ENCODE data around the gene ABHD17A. TPM values are rescaled to one million over a fixed set of nuclear protein-coding genes. Genes with fewer than 3 reads are reported as not detected.

The ABHD17A gene
- polyA plus RNA-seq, 3 donors = 69.8 to 96.1 (median 79.0) TPM

GRCh38 chr19:1901940-1902404, 16.7 kb upstream of the ABHD17A start:
- H3K4me1 ChIP-seq (ENCODE audit: control insufficient read depth in 1 of 2, insufficient read depth in 2 of 2, low read length in 2 of 2) = peaks cover 65 to 79% of the 10 kb centered on the region in 2 donors
- H3K4me1 Mint-ChIP-seq = peaks cover 58% of the 10 kb centered on the region
- no peaks in the 10 kb centered on the region for H3K36me3 Mint-ChIP-seq

GRCh38 chr19:1896508-1896907, 11.2 kb upstream of the ABHD17A start:
- peak overlapping the region; percentile 81 to 99 (median 95) for H3K27ac Mint-ChIP-seq
- intact Hi-C loops (cut with micrococcal nuclease) = loop anchor here in 1 of 2 donors (5.0 to 10.0 kb wide), 2 partner anchors 34 to 148 kb away; partner anchors contain the start of gene KLF16
- no peaks in the 10 kb centered on the region for H3K9me3 ChIP-seq (replicated peaks in 1 of 2; ENCODE audit: control insufficient read depth in 1 of 2, insufficient read depth in 1 of 2, low read length in 2 of 2)
- no peaks in the 10 kb centered on the region for H3K36me3 ChIP-seq (replicated peaks in 1 of 2; ENCODE audit: control insufficient read depth in 1 of 2, insufficient read depth in 2 of 2, low read length in 2 of 2)
- no peak overlapping the region for H2AFZ ChIP-seq (ENCODE audit: insufficient read depth, low read depth, low read length, poor library complexity, severe bottlenecking)
- no peaks in the 10 kb centered on the region for H3K27me3 ChIP-seq (ENCODE audit: control insufficient read depth in 2 of 2, insufficient read depth in 2 of 2, low read length in 2 of 2)
- H3K79me2 ChIP-seq (ENCODE audit: insufficient read depth, low read length) = no peaks in the 10 kb centered on the region
- H3K4me1 Mint-ChIP-seq = peaks cover 47% of the 10 kb centered on the region
- H3K9me3 Mint-ChIP-seq = peaks cover 0 to 1% (median 0%) of the 10 kb centered on the region in 7 donors
- H3K4me3 ChIP-seq (replicated peaks in 1 of 3; ENCODE audit: low read depth in 2 of 3, low read length in 3 of 3) = peak overlapping the region in 1 of 3 experiments; percentile 57
- H3K27ac ChIP-seq (ENCODE audit: low read depth in 1 of 2, low read length in 2 of 2) = peak overlapping the region; percentile 79 to 85
- H4K20me1 ChIP-seq (ENCODE audit: insufficient read depth, low read length) = no peaks in the 10 kb centered on the region
- DNase-seq = no peak
- peaks cover 0 to 5% (median 0%) of the 10 kb centered on the region in 3 donors for H3K27me3 Mint-ChIP-seq (ENCODE audit: low read depth in 3 of 3)
- H3K9ac ChIP-seq (ENCODE audit: insufficient read depth, low read length, poor library complexity, severe bottlenecking) = no peak overlapping the region
- peaks cover 49 to 54% of the 10 kb centered on the region in 2 donors for H3K4me1 ChIP-seq (ENCODE audit: control insufficient read depth in 1 of 2, insufficient read depth in 2 of 2, low read length in 2 of 2)
- TF ChIP-seq CTCF (IDR thresholded peaks at IDR 0.05) = no peak
- no peaks in the 10 kb centered on the region for H3K36me3 Mint-ChIP-seq
- 54% methylated on average over 10 of the region's 13 CpGs for WGBS (ENCODE audit: insufficient coverage)
- no peak overlapping the region for H3K4me2 ChIP-seq (replicated peaks; ENCODE audit: extremely low read depth, low read length, poor library complexity, severe bottlenecking)
- peak overlapping the region in 1 of 2 donors; percentile 26 for H3K4me3 Mint-ChIP-seq

More at GRCh38 chr19:1901940-1902404, 16.7 kb upstream of the ABHD17A start:
- no peaks in the 10 kb centered on the region for H3K9me3 ChIP-seq (replicated peaks in 1 of 2; ENCODE audit: control insufficient read depth in 1 of 2, insufficient read depth in 1 of 2, low read length in 2 of 2)
- peaks cover 0 to 2% (median 0%) of the 10 kb centered on the region in 3 donors for H3K27me3 Mint-ChIP-seq (ENCODE audit: low read depth in 3 of 3)
- peaks cover 15% of the 10 kb centered on the region for H3K79me2 ChIP-seq (ENCODE audit: insufficient read depth, low read length)
- H3K9me3 Mint-ChIP-seq = no peaks in the 10 kb centered on the region
- no peak for TF ChIP-seq CTCF (IDR thresholded peaks at IDR 0.05)
- peak overlapping the region in 1 of 3 experiments; percentile 13 for H3K4me3 ChIP-seq (replicated peaks in 1 of 3; ENCODE audit: low read depth in 2 of 3, low read length in 3 of 3)
- H3K27ac ChIP-seq (ENCODE audit: low read depth in 1 of 2, low read length in 2 of 2) = peak overlapping the region; percentile 96 to 99
- H3K36me3 ChIP-seq (replicated peaks in 1 of 2; ENCODE audit: control insufficient read depth in 1 of 2, insufficient read depth in 2 of 2, low read length in 2 of 2) = no peaks in the 10 kb centered on the region
- H3K4me3 Mint-ChIP-seq = peak overlapping the region; percentile 48 to 63
- H3K9ac ChIP-seq (ENCODE audit: insufficient read depth, low read length, poor library complexity, severe bottlenecking) = peak overlapping the region; percentile 77
- no peak overlapping the region for H2AFZ ChIP-seq (ENCODE audit: insufficient read depth, low read depth, low read length, poor library complexity, severe bottlenecking)
- intact Hi-C loops (cut with micrococcal nuclease) = loop anchor here in 1 of 2 donors (5.0 kb wide), 1 partner anchor 190 kb away; no protein-coding TSS in a partner anchor
- H3K4me2 ChIP-seq (replicated peaks; ENCODE audit: extremely low read depth, low read length, poor library complexity, severe bottlenecking) = peak overlapping the region; percentile 29
- H3K27ac Mint-ChIP-seq = peak overlapping the region; percentile 99 to 100 (median 99)
- WGBS (ENCODE audit: insufficient coverage) = 9% methylated on average over 9 of the region's 16 CpGs
- peak; percentile 97 to 99 (median 98) for DNase-seq
- H4K20me1 ChIP-seq (ENCODE audit: insufficient read depth, low read length) = peaks cover under 1% of the 10 kb centered on the region
- H3K27me3 ChIP-seq (ENCODE audit: control insufficient read depth in 2 of 2, insufficient read depth in 2 of 2, low read length in 2 of 2) = no peaks in the 10 kb centered on the region

All from CD14-positive monocyte (primary cell).